Keratinocyte (primary cell): ENCODE measurements around the gene CSNK1A1. TPM values are rescaled to one million over a fixed set of nuclear protein-coding genes. Genes with fewer than 3 reads are reported as not detected.

Experiments used
- DNase-seq: peaks from one replicate; pipeline ENCODE4 v3.0.0-alpha.2; 2011; ENCODE audit warnings: low read depth, missing footprints, low spot score
- FAIRE-seq: peaks from 2 replicates; lab custom pipeline; 2011; peaks lifted over from hg19 to GRCh38; lab: Jason Lieb, UNC
- H2AFZ ChIP-seq: 2 replicates; pipeline ENCODE4 v1.6.0; 2012; ENCODE audit warnings: low read length, control low read depth, inconsistent platforms; ENCODE audit not compliant: control insufficient read depth
- H3K27ac ChIP-seq: 2 replicates; pipeline ENCODE4 v1.5.1; 2011; ENCODE audit warnings: low read length; ENCODE audit not compliant: control insufficient read depth, insufficient read depth
- H3K27me3 ChIP-seq: 3 replicates; pipeline ENCODE4 v1.6.0; 2011; ENCODE audit warnings: low read length; ENCODE audit not compliant: control insufficient read depth, insufficient read depth; ENCODE audit errors: extremely low read depth
- H3K36me3 ChIP-seq, 2 experiments: 2 replicates in 1 of 2; 3 replicates in 1 of 2; pipeline ENCODE4 v1.5.1; 2011; ENCODE audit warnings: low read length in 2 of 2, mild to moderate bottlenecking in 1 of 2; ENCODE audit not compliant: control insufficient read depth in 2 of 2, insufficient read depth in 2 of 2; ENCODE audit errors: extremely low read depth in 1 of 2
- H3K4me1 ChIP-seq: 3 replicates; pipeline ENCODE4 v1.5.1; 2011; ENCODE audit warnings: low read length; ENCODE audit not compliant: control insufficient read depth, insufficient read depth; ENCODE audit errors: extremely low read depth
- H3K4me2 ChIP-seq: 3 replicates; pipeline ENCODE4 v1.6.0; 2011; ENCODE audit warnings: low read depth, low read length; ENCODE audit not compliant: control insufficient read depth, insufficient read depth; ENCODE audit errors: extremely low read depth
- H3K4me3 ChIP-seq, 3 experiments: fragments of 200-600 bp in 1 of 3; sonication (generic) in 1 of 3; 2 replicates in 2 of 3; 3 replicates in 1 of 3; pipeline ENCODE4 v1.5.1; 2011 to 2016; ENCODE audit warnings: low read length in 3 of 3, mild to moderate bottlenecking in 3 of 3, control low read depth in 2 of 3, inconsistent platforms in 1 of 3, low read depth in 1 of 3, mixed read lengths in 1 of 3, mixed run types in 1 of 3, moderate library complexity in 1 of 3; ENCODE audit not compliant: control insufficient read depth in 2 of 3, insufficient read depth in 2 of 3; ENCODE audit errors: extremely low read depth in 1 of 3
- H3K79me2 ChIP-seq: 2 replicates; pipeline ENCODE4 v1.6.0; 2012; ENCODE audit warnings: low read length; ENCODE audit not compliant: control insufficient read depth, insufficient read depth
- H3K9ac ChIP-seq: 3 replicates; pipeline ENCODE4 v1.6.0; 2011; ENCODE audit warnings: low read length; ENCODE audit not compliant: control insufficient read depth, insufficient read depth; ENCODE audit errors: extremely low read depth
- H3K9me1 ChIP-seq: 3 replicates; pipeline ENCODE4 v1.6.0; 2011; ENCODE audit warnings: low read length; ENCODE audit not compliant: control insufficient read depth, insufficient read depth; ENCODE audit errors: extremely low read depth
- H3K9me3 ChIP-seq: 2 replicates; pipeline ENCODE4 v1.5.1; 2012; ENCODE audit warnings: low read depth, low read length; ENCODE audit not compliant: control insufficient read depth
- H4K20me1 ChIP-seq: 3 replicates; pipeline ENCODE4 v1.6.0; 2011; ENCODE audit warnings: low read length; ENCODE audit not compliant: control insufficient read depth, insufficient read depth; ENCODE audit errors: extremely low read depth
- CTCF ChIP-seq, 3 experiments: IDR thresholded peaks in 1 of 3; conservative IDR thresholded peaks in 1 of 3; optimal IDR thresholded peaks in 1 of 3; 2 replicates in 2 of 3; 3 replicates in 1 of 3; pipeline versions ENCODE3 to v1.5.1; 2011; ENCODE audit warnings: low read length in 3 of 3, mild to moderate bottlenecking in 3 of 3, moderate library complexity in 2 of 3, control low read depth in 1 of 3, inconsistent platforms in 1 of 3; ENCODE audit not compliant: insufficient read depth in 2 of 3; ENCODE audit errors: extremely low read depth in 1 of 3
- EZH2 ChIP-seq: IDR thresholded peaks from one replicate; pipeline ENCODE4 v1.6.1; 2012; ENCODE audit warnings: inconsistent platforms, mild to moderate bottlenecking, low read length, moderate library complexity
- dilution Hi-C: fragments of 300-500 bp; cut with MboI; formaldehyde crosslinking; loops from one replicate; pipeline ENCODE4 v1.7.0; 2020; ENCODE audit warnings: low sequenced_read_pairs; ENCODE audit not compliant: extremely low pct_ligation_motif_present
- polyA plus RNA-seq, 5 experiments: library from polyadenylated mRNA; depleted of rRNA in 3 of 5; stranded (reverse) in 3 of 5; stranded (forward) in 1 of 5; unstranded in 1 of 5; fragments of >200 nt; gene quantifications; 1 replicate in 1 of 5; 2 replicates in 3 of 5; 3 replicates in 1 of 5; pipeline versions ENCODE4 v1.2.1 to v1.2.3, GENCODE V29; 2011 to 2012; ENCODE audit warnings: missing spikeins in 2 of 5, low read depth in 1 of 5, low replicate concordance in 1 of 5

The CSNK1A1 gene
- polyA plus RNA-seq, 1 donor (not counting 4 experiments of a cell fraction or from before 2014, with no cell fraction given) = 289 TPM

GRCh38 chr5:149543361-149544027 is 7.7 kb downstream of the CSNK1A1 start:
- H3K4me2 ChIP-seq = no peak overlapping the region
- peaks cover 21% of the 10 kb centered on the region for H3K4me1 ChIP-seq
- H3K9ac ChIP-seq = no peak overlapping the region
- no peaks in the 10 kb centered on the region for H3K9me1 ChIP-seq
- TF ChIP-seq CTCF (optimal IDR thresholded peaks at IDR 0.05 in 1 of 3, IDR thresholded peaks at IDR 0.05 in 1 of 3, conservative IDR thresholded peaks at IDR 0.05 in 1 of 3; ENCODE audit: extremely low read depth in 1 of 3, insufficient read depth in 2 of 3, low read length in 3 of 3) (no peak), EZH2 (no peak)
- peaks cover 8% of the 10 kb centered on the region for H4K20me1 ChIP-seq
- H3K4me3 ChIP-seq = no peak overlapping the region
- FAIRE-seq = no peak
- H3K36me3 ChIP-seq = peaks cover 23 to 42% of the 10 kb centered on the region in 2 experiments
- peak overlapping the region; percentile 2 for H3K27ac ChIP-seq
- H3K79me2 ChIP-seq = peaks cover 98% of the 10 kb centered on the region
- H3K9me3 ChIP-seq = no peaks in the 10 kb centered on the region
- H2AFZ ChIP-seq = no peak overlapping the region
- no peaks in the 10 kb centered on the region for H3K27me3 ChIP-seq
- no peak for DNase-seq
- dilution Hi-C loops = no loop called here

- no peak overlapping the region for H3K4me2 ChIP-seq
- no peaks in the 10 kb centered on the region for H3K9me1 ChIP-seq
- no peak overlapping the region for H3K4me3 ChIP-seq
- H3K9me3 ChIP-seq = no peaks in the 10 kb centered on the region
- dilution Hi-C loops = no loop called here
- peaks cover 20 to 36% of the 10 kb centered on the region in 2 experiments for H3K36me3 ChIP-seq
- H3K27ac ChIP-seq = no peak overlapping the region
- H3K27me3 ChIP-seq = no peaks in the 10 kb centered on the region
- FAIRE-seq (no peak), DNase-seq (no peak)
- no peak overlapping the region for H2AFZ ChIP-seq
- TF ChIP-seq CTCF (optimal IDR thresholded peaks at IDR 0.05 in 1 of 3, IDR thresholded peaks at IDR 0.05 in 1 of 3, conservative IDR thresholded peaks at IDR 0.05 in 1 of 3; ENCODE audit: extremely low read depth in 1 of 3, insufficient read depth in 2 of 3, low read length in 3 of 3) = no peak
- TF ChIP-seq EZH2 = no peak
- H3K4me1 ChIP-seq = peaks cover 7% of the 10 kb centered on the region
- no peak overlapping the region for H3K9ac ChIP-seq
- H4K20me1 ChIP-seq = peaks cover 17% of the 10 kb centered on the region
- H3K79me2 ChIP-seq = peaks cover 96% of the 10 kb centered on the region
Measured at GRCh38 chr5:149541893-149542292, 9.3 kb downstream of the CSNK1A1 start.
